SK-N-SH (cell line): ENCODE measurements around the gene B4GALT6. TPM values are rescaled to one million over a fixed set of nuclear protein-coding genes. Genes with fewer than 3 reads are reported as not detected.

ENCODE experiments used
- CTCF ChIA-PET: fragments of 300-600, 350-600 bp; formaldehyde crosslinking; extraction: SDS; loops from one replicate; lab custom pipeline; 2021; lab: Yijun Ruan, JAX
- POLR2A ChIA-PET: fragments of 350-600 bp; sonication (Branson Sonifier 250); formaldehyde crosslinking; extraction: SDS; loops from one replicate; lab custom pipeline; 2020; ENCODE audit warnings: antibody characterized with exemption, inconsistent platforms; lab: Yijun Ruan, JAX
- DNase-seq: peaks from one replicate; pipeline ENCODE4 v3.0.0; 2012
- H2AFZ ChIP-seq: fragments of 200-600 bp; sonication (generic); 2 replicates; pipeline ENCODE4 v1.8.1; 2016; ENCODE audit warnings: antibody characterized with exemption, mild to moderate bottlenecking, low read depth
- H3F3A ChIP-seq: fragments of 200-600 bp; sonication (generic); replicated peaks from 2 replicates; pipeline ENCODE3; 2016; ENCODE audit warnings: antibody characterized with exemption, mild to moderate bottlenecking; ENCODE audit not compliant: insufficient read depth
- H3K27ac ChIP-seq, 2 experiments: fragments of 200-500 bp in 1 of 2; fragments of 200-600 bp in 1 of 2; sonication (Bioruptor generic) in 1 of 2; sonication (generic), shearing (Covaris generic) in 1 of 2; 2 replicates each; pipeline versions ENCODE4 v1.5.1 to v1.6.1; 2014 to 2016; ENCODE audit warnings: low read depth in 2 of 2, inconsistent platforms in 1 of 2, low read length in 1 of 2, mild to moderate bottlenecking in 1 of 2, mixed read lengths in 1 of 2
- H3K27me3 ChIP-seq: fragments of 200-600 bp; sonication (generic), shearing (Covaris generic); 2 replicates; pipeline ENCODE4 v1.6.1; 2016; ENCODE audit warnings: mixed run types; ENCODE audit not compliant: insufficient read depth
- H3K36me3 ChIP-seq, 2 experiments: fragments of 200-500 bp in 1 of 2; fragments of 200-600 bp in 1 of 2; sonication (Bioruptor generic) in 1 of 2; sonication (generic) in 1 of 2; replicated peaks in 1 of 2; 2 replicates each; pipeline versions ENCODE3 to v1.5.1; 2014 to 2016; ENCODE audit warnings: low read length in 1 of 2, mild to moderate bottlenecking in 1 of 2; ENCODE audit not compliant: insufficient read depth in 2 of 2, control insufficient read depth in 1 of 2
- H3K4me1 ChIP-seq, 2 experiments: fragments of 200-500 bp in 1 of 2; fragments of 200-600 bp in 1 of 2; sonication (Bioruptor generic) in 1 of 2; sonication (generic), shearing (Covaris generic) in 1 of 2; 2 replicates each; pipeline versions ENCODE4 v1.5.1 to v1.6.1; 2014 to 2016; ENCODE audit warnings: low read depth in 1 of 2, low read length in 1 of 2, mixed run types in 1 of 2; ENCODE audit not compliant: insufficient read depth in 2 of 2, control insufficient read depth in 1 of 2
- H3K4me2 ChIP-seq: fragments of 200-600 bp; sonication (generic), shearing (Covaris generic); 2 replicates; pipeline ENCODE4 v1.6.1; 2017; ENCODE audit warnings: mixed run types
- H3K4me3 ChIP-seq, 2 experiments: fragments of 200-500 bp in 1 of 2; fragments of 200-600 bp in 1 of 2; sonication (Bioruptor generic) in 1 of 2; sonication (generic), shearing (Covaris generic) in 1 of 2; 2 replicates each; pipeline versions ENCODE4 v1.5.1 to v1.8.1; 2014 to 2016; ENCODE audit warnings: low read depth in 2 of 2, inconsistent platforms in 1 of 2, low read length in 1 of 2, mild to moderate bottlenecking in 1 of 2, mixed read lengths in 1 of 2, moderate library complexity in 1 of 2
- H3K79me2 ChIP-seq: fragments of 200-600 bp; sonication (generic); 2 replicates; pipeline ENCODE4 v1.8.1; 2017; ENCODE audit warnings: mild to moderate bottlenecking; ENCODE audit not compliant: insufficient read depth
- H3K9ac ChIP-seq: fragments of 200-600 bp; sonication (generic); 2 replicates; pipeline ENCODE4 v1.6.1; 2017; ENCODE audit warnings: mixed run types
- H3K9me2 ChIP-seq: fragments of 200-600 bp; sonication (generic); 2 replicates; pipeline ENCODE4 v1.6.1; 2017; ENCODE audit warnings: mixed run types
- H3K9me3 ChIP-seq: fragments of 200-600 bp; sonication (generic); 2 replicates; pipeline ENCODE4 v1.6.1; 2017; ENCODE audit warnings: mixed run types, mild to moderate bottlenecking, moderate library complexity
- H4K20me1 ChIP-seq: fragments of 200-600 bp; sonication (generic); 2 replicates; pipeline ENCODE4 v1.6.1; 2017; ENCODE audit warnings: mild to moderate bottlenecking, mixed run types; ENCODE audit not compliant: insufficient read depth
- EZH2phosphoT487 ChIP-seq: fragments of 200-600 bp; sonication (generic); IDR thresholded peaks from 2 replicates; pipeline ENCODE4 v1.6.1; 2017; ENCODE audit warnings: low read depth, mixed run types, mild to moderate bottlenecking, antibody characterized with exemption, moderate library complexity, borderline replicate concordance
- FOXJ3 ChIP-seq: sonication (generic); formaldehyde crosslinking; IDR thresholded peaks from 2 replicates; pipeline ENCODE4 v1.5.1; 2020; ENCODE audit warnings: mild to moderate bottlenecking, missing genetic modification reagents
- GABPA ChIP-seq: IDR thresholded peaks from 2 replicates; pipeline ENCODE4 v1.4.0; 2012; ENCODE audit warnings: low read depth, mild to moderate bottlenecking
- MEF2A ChIP-seq: IDR thresholded peaks from 2 replicates; pipeline ENCODE4 v1.4.0; 2012; ENCODE audit warnings: low read depth, borderline replicate concordance
- MXI1 ChIP-seq: IDR thresholded peaks from 2 replicates; pipeline ENCODE4 v1.6.1; 2012; ENCODE audit warnings: mild to moderate bottlenecking, low read depth, low read length, improper control_type of control experiment
- NRF1 ChIP-seq: IDR thresholded peaks from 2 replicates; pipeline ENCODE4 v1.6.1; 2012; ENCODE audit warnings: low read depth, mild to moderate bottlenecking, low read length
- REST ChIP-seq: IDR thresholded peaks from 2 replicates; pipeline ENCODE4 v1.6.1; 2012; ENCODE audit warnings: mild to moderate bottlenecking, low read depth, low read length, moderate library complexity
- RXRA ChIP-seq: IDR thresholded peaks from 2 replicates; pipeline ENCODE4 v1.4.0; 2012; ENCODE audit warnings: low read depth, mild to moderate bottlenecking, borderline replicate concordance
- SMC3 ChIP-seq: IDR thresholded peaks from 2 replicates; pipeline ENCODE4 v1.6.1; 2012; ENCODE audit warnings: low read depth, low read length, improper control_type of control experiment
- TCF12 ChIP-seq: IDR thresholded peaks from 2 replicates; pipeline ENCODE4 v1.4.0; 2012
- YY1 ChIP-seq: IDR thresholded peaks from 2 replicates; pipeline ENCODE4 v1.4.0; 2012; ENCODE audit warnings: low read depth, mild to moderate bottlenecking
- ZBTB33 ChIP-seq: IDR thresholded peaks from 2 replicates; pipeline ENCODE4 v1.4.0; 2012; ENCODE audit warnings: low read depth, borderline replicate concordance
- WGBS: methylation state at CpG from one replicate; pipeline ENCODE4 v1.1.6; 2017; ENCODE audit warnings: low lambda C conversion rate; 5-methylcytosine and 5-hydroxymethylcytosine counted together
- polyA plus RNA-seq, 3 experiments: library from polyadenylated mRNA; depleted of rRNA; stranded (reverse); fragments of >200 nt; gene quantifications; 2 replicates each; pipeline ENCODE4 v1.2.3, GENCODE V29; 2012
- TF ChIP-seq, protein P1 (sequence below): IDR thresholded peaks from 2 replicates; pipeline ENCODE4; 2012

The B4GALT6 gene
- polyA plus RNA-seq, 1 of the 3 experiments (the other 2 are of a cell fraction) = 3.1 TPM

DNA sequence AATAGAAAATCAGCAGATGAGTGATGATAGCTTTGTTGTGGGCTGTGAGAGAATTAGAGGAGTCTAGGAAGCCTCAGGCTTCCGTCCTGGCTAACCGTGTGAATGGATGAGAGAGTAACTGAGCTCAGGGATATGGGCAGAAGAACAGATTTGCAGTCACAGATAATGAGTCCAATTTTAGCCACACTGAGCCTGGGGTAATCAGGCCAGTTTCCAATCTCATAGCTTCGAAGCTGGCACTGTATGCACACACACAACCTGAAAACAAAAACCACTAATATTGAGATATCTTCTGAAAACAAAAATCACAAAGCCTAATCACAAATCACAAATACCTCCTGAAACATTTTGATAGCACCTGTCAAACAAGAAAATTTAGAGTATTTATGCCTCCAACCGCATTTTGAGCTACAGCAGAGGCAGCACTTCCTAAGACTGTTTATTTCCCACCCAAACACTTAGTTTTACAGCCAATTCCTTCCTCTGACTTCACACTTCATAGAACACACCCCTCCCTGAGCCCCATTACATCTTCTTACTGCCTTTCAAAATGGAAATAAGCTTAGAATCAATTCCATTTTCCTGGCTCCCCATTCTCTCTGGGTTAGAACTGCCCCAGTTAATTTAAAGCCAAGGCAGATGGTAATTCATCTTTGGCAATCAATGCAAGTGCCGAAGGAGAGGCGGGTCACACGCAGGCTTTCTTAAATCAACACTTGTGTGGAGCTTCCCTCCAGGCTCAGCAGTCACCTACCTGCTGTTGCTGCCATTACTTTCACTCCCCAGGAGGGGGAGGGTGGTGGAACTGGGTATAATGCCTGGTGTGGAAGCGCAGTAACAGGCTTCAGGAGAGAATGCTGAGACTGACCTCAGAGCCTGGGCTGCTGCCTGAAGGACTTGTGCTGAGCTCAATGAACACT is 73.8 kb downstream of the B4GALT6 start:
- CTCF ChIA-PET = interaction anchor here (0.6 to 1.9 kb wide), 9 partner anchors 8 to 153 kb away, joined by 3 to 4 read pairs (median 3); no protein-coding TSS in a partner anchor
- no peak overlapping the region for H3K4me2 ChIP-seq
- DNase-seq = peak; percentile 27
- no peaks in the 10 kb centered on the region for H4K20me1 ChIP-seq
- H3F3A ChIP-seq = no peaks in the 10 kb centered on the region
- H3K9me3 ChIP-seq = no peaks in the 10 kb centered on the region
- no peak overlapping the region for H2AFZ ChIP-seq
- H3K27ac ChIP-seq = no peak overlapping the region
- no peak overlapping the region for H3K9ac ChIP-seq
- no peaks in the 10 kb centered on the region for H3K79me2 ChIP-seq
- TF ChIP-seq GABPA (no peak), MXI1 (no peak), EZH2phosphoT487 (no peak), FOXJ3 (CRISPR knock-in tag) (no peak), REST (no peak), MEF2A (no peak), RXRA (no peak), SMC3 (no peak)
- TF ChIP-seq, protein P1, sequence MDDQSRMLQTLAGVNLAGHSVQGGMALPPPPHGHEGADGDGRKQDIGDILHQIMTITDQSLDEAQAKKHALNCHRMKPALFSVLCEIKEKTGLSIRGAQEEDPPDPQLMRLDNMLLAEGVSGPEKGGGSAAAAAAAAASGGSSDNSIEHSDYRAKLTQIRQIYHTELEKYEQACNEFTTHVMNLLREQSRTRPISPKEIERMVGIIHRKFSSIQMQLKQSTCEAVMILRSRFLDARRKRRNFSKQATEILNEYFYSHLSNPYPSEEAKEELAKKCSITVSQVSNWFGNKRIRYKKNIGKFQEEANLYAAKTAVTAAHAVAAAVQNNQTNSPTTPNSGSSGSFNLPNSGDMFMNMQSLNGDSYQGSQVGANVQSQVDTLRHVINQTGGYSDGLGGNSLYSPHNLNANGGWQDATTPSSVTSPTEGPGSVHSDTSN = no peak
- no peaks in the 10 kb centered on the region for H3K9me2 ChIP-seq
- no peaks in the 10 kb centered on the region for H3K36me3 ChIP-seq
- peaks cover 0 to 6% of the 10 kb centered on the region in 2 experiments; a peak in 1 of 4 replicates for H3K4me1 ChIP-seq
- 90% methylated on average over 8 of the region's 8 CpGs for whole genome bisulfite sequencing
- no peak overlapping the region for H3K4me3 ChIP-seq
- no peaks in the 10 kb centered on the region for H3K27me3 ChIP-seq
- POLR2A ChIA-PET = no interaction called here

- no peak for DNase-seq
- Histone ChIP-seq H3K9me2 (no peaks in the 10 kb centered on the region), H3K4me1 (peaks cover 0 to 6% of the 10 kb centered on the region in 2 experiments; a peak in 1 of 4 replicates), H3K27me3 (no peaks in the 10 kb centered on the region), H3K9me3 (no peaks in the 10 kb centered on the region), H2AFZ (no peak overlapping the region), H3K36me3 (no peaks in the 10 kb centered on the region), H3K27ac (no peak overlapping the region), H3K9ac (no peak overlapping the region), H4K20me1 (no peaks in the 10 kb centered on the region), H3K79me2 (no peaks in the 10 kb centered on the region), H3F3A (no peaks in the 10 kb centered on the region), H3K4me3 (no peak overlapping the region), H3K4me2 (no peak overlapping the region)
- TF ChIP-seq GABPA (no peak), ZBTB33 (no peak), REST (no peak), TCF12 (no peak), MEF2A (no peak), YY1 (no peak), NRF1 (no peak)
- CTCF ChIA-PET = interaction anchor here (1.2 to 1.4 kb wide), 4 partner anchors 8 to 112 kb away, joined by 3 read pairs; no protein-coding TSS in a partner anchor
- POLR2A ChIA-PET = no interaction called here
- 92% methylated on average over 2 of the region's 2 CpGs for WGBS
These were observed 74.5 kb downstream of the B4GALT6 start for GRCh38 chr18:31609886-31610285.
